HG03064 (cell line): ENCODE data around the gene RALGPS1.
"Not testable (repeated sequence)": the region's sequence is repeated elsewhere in the genome, so short reads cannot be mapped to it uniquely, and the experiment has no call there.

Source experiments
- ATAC-seq: cut with Tn5 transposase; IDR thresholded peaks from one replicate; pipeline ENCODE4 v1.9.1; 2021; ENCODE audit warnings: low read depth; ENCODE audit not compliant: unreplicated experiment

The RALGPS1 gene

DNA sequence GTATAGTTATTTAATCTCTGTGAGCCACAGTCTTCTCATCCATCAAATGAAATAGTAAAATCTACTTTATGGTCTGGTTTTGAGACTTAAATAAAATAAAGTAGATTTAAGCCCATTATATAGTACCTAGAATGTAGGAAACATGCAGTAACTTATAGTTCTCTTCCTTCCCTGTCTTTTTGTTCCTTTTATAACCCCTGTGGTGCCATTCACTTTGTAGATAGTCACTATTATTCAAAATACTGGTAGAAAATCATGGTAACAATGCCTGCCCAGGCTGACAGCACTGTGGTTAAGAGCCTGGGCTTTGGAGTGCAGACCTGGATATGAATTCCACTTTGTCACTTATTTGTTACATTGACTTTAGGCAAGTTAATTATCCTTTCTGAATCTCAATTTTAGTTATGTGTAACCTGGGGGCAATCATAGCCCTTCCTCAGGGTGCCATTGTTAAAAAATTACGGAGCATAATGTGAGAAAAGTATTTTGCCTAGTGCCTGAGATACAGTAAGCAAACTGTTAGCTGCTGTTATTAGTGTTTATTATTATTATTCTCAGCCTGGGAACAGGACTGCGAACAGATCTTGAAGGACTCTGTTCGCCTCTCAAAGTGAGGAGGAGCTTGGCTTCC is 100.4 kb downstream of the RALGPS1 start:
- no peak for ATAC-seq

DNA sequence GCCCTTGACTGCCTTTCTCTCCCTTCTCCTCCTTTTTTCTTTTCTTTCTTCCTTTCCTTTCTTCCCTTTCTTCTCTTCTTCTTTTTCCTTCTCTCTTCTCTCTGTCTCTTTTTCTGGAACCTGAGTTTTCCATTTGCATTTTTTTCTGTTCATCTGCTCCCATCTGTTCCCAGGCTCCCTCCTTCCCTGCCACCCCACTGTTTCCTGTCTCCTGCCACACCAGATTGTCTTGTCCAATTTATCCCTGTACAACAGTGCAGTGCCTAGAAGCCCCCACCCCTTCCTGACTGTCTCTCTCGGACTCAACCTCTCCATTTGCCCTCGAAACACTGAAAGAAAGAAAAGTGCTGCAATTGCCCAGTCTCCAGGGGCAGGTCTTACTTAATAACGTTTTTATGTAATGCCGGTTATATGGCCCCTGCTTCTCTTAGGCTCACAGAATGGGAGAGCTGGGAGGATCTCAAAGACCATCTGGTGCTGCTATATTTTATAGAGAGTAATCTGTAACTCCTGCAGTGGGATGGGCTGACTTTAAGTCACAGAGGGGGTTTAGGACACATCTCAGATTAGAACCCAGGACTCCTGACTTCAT is 101.4 kb downstream of the RALGPS1 start:
- no peak for ATAC-seq

DNA sequence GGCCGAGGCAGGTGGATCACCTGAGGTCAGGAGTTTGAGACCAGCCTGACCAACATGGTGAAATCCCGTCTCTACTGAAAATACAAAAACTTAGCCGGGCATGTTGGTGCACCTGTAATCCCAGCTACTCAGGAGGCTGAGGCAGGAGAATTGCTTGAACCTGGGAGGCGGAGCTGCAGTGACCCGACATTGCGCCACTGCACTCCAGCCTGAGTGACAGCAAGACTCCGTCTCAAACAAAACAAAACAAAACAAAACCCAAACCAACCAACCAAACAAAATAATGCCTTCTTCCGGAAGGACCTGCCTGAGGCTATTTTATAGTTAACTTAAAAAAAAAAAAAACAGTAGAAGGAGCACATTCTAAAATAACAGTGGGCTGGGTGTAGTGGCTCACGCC is 103.4 kb downstream of the RALGPS1 start:
- ATAC-seq: not testable (repeated sequence)

DNA sequence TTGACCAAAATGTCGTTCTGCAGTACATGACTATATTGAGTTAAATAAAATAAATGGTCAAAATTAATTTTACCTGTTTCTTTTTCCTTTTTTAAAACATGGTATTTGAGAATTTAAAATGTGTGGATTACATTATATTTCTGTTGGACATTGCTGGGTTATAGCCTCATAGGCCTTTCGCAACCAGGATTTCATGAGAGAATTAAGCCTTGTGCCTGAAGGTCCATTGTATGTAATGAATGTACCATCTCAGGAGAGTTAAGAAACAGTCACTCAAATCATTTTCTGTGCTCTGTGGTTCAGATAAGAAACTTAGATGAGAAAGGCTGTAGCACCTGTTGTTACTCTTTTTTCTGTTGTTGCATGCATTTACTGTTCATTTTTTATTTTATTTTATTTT is 104.4 kb downstream of the RALGPS1 start:
- ATAC-seq: no peak

DNA sequence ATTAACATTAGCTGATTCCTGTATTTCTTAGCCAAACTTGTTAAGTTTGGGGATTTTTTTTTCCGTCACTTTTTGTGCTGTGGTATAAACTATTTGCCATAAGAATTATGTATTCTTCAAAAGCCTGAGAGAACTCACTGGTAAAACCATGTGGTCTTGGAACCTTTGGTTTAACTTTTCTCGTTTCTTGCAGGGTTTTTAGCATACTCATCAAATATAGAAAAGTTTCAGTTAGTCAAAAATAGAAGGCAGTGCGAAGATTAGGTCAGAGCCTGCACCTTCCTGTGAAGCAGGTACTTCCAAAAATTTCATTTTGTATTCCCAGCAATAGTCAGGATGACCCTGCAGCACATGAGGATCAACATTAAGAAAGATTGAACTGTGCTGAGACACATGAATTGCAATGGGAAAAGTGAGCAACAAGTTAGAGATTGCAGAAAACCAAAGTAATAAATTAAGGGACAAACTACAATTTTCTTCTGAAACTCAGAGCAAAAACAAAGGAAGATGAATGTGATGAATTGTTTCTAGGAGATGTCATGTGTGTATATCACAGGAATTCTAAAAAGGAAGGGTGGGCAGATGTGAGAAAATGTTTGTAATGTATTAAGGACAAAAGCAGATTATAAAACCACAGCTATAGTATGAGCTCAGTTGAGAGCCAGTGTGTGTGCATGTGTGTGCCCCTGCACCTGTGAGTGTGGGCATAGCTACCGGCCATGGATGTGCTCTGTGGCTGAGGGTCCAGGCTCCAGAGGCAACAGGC is 105.6 kb downstream of the RALGPS1 start:
- no peak for ATAC-seq

DNA sequence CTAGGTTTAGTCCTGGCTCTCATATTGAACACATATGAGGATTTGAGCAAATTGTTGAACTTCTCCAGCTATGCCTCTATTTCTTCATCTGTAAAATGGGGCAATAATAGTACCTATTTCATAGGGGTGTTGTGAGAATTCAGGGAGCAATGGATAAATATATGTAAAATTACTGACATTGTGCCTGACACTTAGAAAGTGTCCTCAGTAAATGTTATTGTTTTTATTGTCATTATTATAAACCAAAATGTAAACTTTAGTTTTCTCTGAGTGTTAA is 106.2 kb downstream of the RALGPS1 start:
- no peak for ATAC-seq

DNA sequence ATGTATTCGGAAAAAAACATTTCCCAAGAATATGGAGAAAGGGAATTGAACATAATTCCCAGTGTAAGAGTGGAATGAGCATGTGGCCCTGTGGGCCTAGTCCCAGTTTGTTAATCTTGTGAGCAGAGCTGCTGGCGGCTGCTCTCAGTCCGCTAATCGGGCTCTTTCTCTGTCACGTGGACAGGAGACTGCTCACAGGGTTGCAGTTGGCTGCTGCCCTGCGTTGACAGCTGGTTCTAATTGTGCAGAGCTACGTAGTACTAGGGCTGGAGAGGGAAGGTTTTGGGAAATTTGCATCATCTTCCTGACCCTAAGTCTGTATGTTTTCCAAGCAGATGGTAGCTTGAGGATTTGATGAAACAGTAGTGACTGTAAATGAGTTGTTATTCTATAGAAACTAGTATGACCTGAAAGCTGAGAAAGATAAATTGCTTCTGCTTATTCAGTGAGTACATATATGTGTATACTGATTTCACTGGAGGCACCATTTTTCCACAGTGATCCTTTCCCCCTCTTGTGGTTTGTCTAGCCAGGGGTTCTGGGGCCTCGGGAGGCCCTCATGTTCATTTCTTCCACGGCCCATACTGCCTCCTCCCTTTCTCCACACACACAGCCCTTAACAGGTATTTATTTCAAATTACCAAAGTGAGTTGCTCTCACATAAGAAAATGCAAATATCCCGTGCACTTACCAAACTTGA is 107.2 kb downstream of the RALGPS1 start:
- no peak for ATAC-seq

DNA sequence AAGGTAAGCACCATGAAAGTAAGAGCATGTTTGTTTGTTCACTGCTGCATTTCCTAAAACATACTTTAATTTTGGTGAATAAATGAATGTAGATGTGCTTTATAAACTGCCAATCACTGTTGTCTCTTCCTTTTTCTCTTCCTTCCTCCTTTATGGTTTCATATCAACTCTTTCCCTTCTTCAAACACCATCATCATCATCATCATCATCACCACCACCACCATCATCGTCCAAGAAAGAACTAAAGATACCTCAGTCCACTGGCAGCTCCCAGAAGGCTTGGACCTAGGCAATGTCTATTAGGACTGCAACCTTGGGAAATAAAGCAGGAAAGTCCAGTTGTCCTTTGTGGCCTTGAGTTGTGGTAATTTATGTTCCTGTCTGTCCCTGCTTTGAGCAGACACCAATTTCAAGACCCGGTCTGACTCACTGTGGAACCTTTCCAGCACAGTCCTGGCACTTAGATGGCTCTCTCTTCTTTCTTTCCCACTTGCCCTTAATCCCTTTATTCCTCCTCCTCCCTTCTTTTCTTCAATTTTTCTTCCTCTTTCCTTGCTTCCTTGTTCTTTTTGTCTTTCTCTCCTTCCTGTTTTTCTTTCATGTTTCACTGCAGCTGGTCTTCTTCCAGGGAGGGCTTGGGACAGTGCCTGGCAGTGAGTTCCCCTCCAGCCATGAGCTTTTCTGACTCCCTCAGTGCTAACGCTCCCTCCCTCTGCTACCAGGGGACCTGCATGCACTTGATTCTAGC is 108.5 kb downstream of the RALGPS1 start:
- no peak for ATAC-seq

DNA sequence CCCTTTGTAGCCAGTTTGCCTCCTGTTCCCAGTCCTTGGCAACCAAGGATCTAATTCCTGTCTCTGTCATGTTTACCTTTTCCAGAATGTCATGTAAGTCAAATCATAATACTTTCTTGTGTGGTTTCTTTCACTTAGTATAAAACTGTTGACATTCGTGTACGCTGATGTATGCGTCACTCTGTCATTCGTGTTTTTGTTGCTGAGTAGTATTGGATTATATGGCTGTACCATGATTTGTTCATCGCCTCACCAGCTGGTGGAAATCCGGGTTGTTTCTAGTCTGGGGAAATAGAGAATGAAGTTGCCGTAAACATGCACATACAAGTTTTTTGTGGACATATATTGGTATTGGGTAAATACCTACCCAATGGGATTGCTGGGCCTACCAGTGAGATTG is 110.5 kb downstream of the RALGPS1 start:
- ATAC-seq: no peak

DNA sequence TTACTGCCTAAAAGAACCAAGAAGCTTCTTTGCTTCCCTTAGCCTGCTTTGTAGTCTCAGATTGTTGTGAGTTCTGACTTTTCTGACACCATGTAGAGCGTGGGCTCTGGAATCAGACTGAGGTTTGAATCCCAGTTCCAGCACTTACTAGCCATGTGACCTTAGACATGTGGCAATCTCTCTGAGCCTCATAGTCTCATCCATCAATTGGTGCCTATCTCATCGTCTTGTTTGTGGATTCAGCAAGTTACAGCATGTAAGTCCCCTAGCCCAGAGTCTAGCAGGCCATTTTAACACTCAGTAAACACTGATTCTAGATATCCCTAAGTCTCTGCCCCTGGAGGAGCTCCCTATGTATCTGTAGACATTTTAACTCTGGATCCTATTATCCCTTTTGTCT is 113.1 kb downstream of the RALGPS1 start:
- no peak for ATAC-seq

DNA sequence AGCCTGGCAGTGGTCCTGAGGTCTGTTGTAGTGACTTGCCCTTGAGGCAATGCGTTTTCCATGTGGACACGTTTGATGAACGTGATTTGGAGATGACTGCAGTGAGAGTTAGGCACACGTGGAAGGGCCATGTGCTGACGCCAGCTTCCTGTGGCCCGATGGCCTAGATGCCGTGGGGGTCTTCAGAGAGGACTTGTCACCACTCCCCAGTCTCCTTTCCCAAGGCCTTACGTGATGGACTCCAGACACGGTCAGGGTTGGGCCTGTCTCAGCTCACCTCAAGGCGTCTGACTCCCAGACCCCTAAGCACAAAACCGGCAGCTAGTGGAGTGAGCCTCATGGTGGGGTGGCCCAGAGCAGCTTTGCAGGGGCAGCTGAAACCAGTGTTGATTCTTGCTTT is 115.0 kb downstream of the RALGPS1 start:
- no peak for ATAC-seq

DNA sequence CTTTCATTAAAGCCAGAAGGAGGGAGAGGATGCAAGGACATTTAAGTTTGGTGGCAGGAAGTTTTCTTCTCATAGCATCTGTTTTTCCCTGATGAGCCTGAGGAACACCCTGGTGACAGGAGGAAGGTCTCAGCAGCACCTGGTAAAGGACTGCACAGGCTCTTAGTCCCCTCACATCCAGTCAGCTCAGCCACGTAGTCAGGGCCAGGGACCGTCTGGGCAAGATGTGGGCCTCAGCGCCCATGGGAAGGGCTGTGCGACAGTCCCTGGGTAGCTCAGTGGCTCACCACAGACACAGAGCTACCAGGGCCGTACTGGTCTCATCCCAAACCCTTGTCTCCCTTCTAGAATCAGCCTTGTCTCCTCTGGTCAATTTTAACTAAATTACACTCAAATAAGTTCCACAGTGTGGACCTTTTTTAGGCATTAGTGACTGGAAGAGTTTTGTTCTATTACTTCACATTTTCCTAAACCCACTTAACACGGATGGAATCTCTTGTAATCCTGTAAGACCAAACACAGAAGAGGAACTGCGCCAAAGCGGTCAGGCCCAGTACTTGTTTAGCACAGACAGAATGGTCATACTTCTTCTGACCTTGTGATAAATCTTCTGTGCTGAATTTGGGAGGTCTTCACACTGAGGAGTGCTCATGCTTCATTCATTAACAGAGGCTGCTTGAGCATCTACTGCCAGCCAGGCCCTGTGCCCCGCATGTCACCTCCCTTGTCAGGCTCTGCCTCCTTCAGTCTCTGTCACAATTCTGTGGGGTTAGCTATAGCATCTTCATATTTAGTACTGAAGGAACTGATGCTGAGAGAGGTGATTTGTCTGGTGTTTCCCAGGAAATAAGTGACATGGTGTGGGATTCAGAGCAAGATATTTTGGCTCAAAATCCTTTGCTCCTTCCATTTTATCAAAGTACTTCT is 116.5 kb downstream of the RALGPS1 start:
- no peak for ATAC-seq

DNA sequence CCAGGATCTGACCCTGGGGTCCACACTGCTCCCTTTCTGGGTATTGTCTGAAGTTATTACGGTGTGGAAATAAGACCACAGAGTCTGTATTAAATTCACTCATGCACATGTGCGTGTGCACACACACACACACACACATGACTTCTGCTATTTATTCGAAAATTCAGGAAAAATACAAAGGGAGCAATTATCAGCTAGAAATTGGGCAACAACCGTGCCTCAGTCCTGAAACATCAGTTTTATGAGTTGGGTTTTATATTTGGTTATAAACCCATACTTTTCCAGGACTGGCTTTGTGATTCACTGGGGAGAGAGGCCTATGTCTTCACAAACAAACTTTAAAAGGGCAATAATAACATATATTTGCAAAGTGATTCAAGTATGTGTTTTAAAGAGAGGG is 117.7 kb downstream of the RALGPS1 start:
- ATAC-seq: no peak

DNA sequence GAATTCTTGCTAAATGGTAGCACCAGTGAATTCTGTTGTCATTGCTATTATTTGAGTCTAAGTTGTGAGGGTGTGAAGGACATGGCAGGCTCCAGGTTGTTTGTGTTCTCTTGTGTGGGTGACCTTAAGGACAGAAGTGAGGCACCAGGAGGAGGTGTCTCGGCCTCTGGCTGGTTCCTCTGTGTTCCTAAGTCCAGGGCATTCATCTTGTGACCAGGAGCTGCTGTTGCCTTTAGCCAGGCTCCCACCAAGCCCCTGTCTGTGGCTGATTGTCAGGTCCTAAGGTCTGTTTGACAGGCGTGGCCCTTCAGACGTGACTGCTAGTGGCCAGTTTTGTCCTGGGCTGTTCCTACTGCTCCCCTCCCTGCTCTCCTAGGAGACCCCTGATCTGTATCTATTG is 118.5 kb downstream of the RALGPS1 start:
- ATAC-seq: no peak

DNA sequence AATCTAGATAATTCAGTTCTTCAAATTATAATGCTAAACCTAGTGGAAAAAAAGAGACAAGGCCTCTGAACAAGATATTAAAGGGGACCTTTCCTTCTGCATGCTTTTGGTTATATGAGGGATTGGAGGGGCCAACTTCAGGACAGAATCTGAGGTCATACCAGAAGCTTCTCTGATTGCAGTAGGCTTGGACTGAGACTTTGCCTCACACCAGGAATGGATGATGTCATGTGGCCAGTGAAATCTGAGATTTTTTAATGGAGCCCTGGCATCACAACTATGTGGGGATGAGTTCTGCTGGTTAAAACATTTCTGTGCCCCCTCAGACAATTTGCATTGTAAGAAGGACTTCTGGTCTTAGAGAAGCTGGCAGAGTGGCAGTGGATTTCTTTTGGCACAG is 119.2 kb downstream of the RALGPS1 start:
- ATAC-seq: no peak

DNA sequence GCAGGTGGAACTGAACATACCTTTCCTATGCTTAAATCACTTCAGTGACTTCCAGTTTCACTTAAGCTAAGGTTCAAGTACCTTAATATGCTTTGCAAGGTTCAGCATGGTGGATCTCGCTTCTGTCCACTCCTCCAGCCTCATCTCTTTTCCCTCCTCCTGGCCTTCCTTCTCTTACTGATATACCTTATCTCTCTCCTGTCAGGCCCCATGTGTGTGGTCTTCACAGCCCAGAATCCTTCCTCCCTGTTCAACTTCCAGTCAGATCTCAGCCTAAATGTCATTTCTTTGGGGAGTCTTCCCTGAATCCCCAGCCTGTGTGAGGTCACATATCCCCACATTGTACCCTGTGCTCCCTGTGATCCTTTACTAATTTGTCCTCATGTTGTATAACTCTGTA is 120.1 kb downstream of the RALGPS1 start:
- ATAC-seq: no peak

DNA sequence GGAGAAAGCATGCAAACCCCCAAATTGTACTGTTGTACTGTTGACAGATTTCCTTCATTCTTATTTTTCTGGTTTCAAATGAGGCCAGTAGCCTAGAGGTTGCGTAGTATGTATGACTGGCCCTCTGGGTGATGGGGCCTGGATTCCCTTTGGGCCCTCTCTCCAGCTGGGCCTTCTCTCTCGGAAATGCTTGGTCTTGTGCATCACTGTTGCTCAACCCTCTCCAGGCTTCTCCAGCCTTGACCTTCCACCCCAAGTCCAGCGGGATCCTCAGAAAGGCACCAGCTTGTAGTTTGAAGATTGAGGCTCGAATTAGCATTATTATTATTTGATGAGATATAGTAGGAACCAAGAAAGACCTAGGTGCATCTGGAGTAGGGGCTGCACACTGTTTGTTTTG is 120.8 kb downstream of the RALGPS1 start:
- no peak for ATAC-seq

DNA sequence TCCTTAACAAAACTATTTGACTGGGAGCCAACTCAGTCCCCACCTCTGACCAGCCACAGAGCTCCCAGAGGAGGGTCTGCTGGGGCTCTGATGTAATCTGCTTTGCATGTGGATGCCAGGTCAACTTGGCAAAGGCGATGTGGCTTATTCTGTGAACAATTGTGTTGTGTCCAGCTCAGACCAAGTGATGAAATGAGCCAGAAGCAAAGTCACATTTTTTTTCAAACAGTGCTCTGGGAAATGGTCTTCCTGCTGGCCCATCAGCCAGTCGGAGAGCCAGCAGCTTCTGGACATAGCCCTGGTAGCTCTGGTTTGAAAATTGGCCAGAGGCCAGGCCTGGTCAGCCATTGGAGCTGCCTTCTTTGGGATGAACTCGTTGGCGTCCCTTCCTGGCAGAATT is 121.4 kb downstream of the RALGPS1 start:
- ATAC-seq: no peak

DNA sequence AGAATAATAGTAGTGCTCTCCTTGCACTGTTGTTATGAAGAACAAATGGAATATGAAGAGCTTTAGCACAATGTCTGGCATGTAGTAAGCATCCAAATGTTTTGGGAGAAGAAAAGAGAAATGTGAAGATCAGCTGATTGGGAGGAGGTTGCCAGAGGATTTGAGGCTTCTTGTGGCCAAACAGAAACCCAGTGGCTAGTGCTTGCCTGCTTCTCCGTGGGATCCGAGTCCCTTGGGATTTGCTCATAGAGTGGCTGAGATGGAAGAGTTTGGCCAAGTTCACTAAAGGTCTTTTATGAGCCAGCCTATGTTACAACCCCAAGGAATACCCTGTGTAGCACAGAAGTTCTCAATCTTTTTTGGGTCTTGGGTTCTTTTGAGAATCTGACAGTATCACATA is 121.9 kb downstream of the RALGPS1 start:
- ATAC-seq: no peak

DNA sequence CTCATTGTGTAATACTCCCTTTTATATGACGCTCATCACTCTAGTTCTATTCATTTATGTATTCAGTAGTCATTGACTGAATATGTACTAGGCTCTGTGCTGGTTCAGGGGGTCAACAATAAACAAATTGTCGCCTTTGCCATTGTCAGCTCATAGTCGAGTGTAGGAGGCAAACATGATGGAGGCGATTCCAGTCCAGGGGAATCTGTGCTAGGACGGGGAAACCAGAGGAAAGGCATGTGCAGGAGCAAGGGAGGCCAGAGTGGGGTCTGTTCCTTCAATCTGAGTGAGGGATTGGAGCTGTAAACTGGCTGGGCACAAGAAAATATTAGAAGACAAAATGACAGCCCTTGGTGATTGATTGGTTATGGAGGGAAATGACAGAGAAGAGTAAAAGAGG is 123.9 kb downstream of the RALGPS1 start:
- no peak for ATAC-seq
